ENCODE measurements around the gene STARD8. TPM values are rescaled to one million over a fixed set of nuclear protein-coding genes. Genes with fewer than 3 reads are reported as not detected.

The STARD8 gene
- total RNA-seq, 1 experiment from 2014 or later = 2.8 TPM

GRCh38 chrX:68746988-68747387 is 99.5 kb downstream of the STARD8 start:
- H3K36me3 ChIP-seq = no peaks in the 10 kb centered on the region
- no peaks in the 10 kb centered on the region for H3K27me3 ChIP-seq
- no peak for DNase-seq
- no peaks in the 10 kb centered on the region for H3K9me3 ChIP-seq
- H3K4me3 ChIP-seq = no peak overlapping the region

- Histone ChIP-seq H3K4me3 (no peak overlapping the region), H3K36me3 (no peaks in the 10 kb centered on the region), H3K9me3 (no peaks in the 10 kb centered on the region), H3K27me3 (no peaks in the 10 kb centered on the region)
- DNase-seq = no peak
These were observed 100.6 kb downstream of the STARD8 start for GRCh38 chrX:68748030-68748429.

- Histone ChIP-seq H3K27me3 (no peaks in the 10 kb centered on the region), H3K9me3 (no peaks in the 10 kb centered on the region), H3K36me3 (no peaks in the 10 kb centered on the region), H3K4me3 (no peak overlapping the region)
- no peak for DNase-seq
These were observed 102.0 kb downstream of the STARD8 start for GRCh38 chrX:68749426-68749825.

GRCh38 chrX:68750316-68750715 is 102.8 kb downstream of the STARD8 start:
- H3K36me3 ChIP-seq = no peaks in the 10 kb centered on the region
- H3K27me3 ChIP-seq = no peaks in the 10 kb centered on the region
- no peaks in the 10 kb centered on the region for H3K9me3 ChIP-seq
- no peak for DNase-seq
- no peak overlapping the region for H3K4me3 ChIP-seq

GRCh38 chrX:68751372-68751771 is 103.9 kb downstream of the STARD8 start:
- H3K4me3 ChIP-seq = no peak overlapping the region
- no peak for DNase-seq
- no peaks in the 10 kb centered on the region for H3K36me3 ChIP-seq
- H3K9me3 ChIP-seq = no peaks in the 10 kb centered on the region
- H3K27me3 ChIP-seq = no peaks in the 10 kb centered on the region

- Histone ChIP-seq H3K27me3 (no peaks in the 10 kb centered on the region), H3K9me3 (no peaks in the 10 kb centered on the region), H3K4me3 (no peak overlapping the region), H3K36me3 (no peaks in the 10 kb centered on the region)
- DNase-seq = no peak
These were observed 105.8 kb downstream of the STARD8 start for GRCh38 chrX:68753218-68753617.

GRCh38 chrX:68754406-68754805 is 106.9 kb downstream of the STARD8 start:
- no peaks in the 10 kb centered on the region for H3K36me3 ChIP-seq
- DNase-seq = no peak
- H3K27me3 ChIP-seq = no peaks in the 10 kb centered on the region

GRCh38 chrX:68755616-68756125 is 108.2 kb downstream of the STARD8 start:
- Histone ChIP-seq H3K27me3 (no peaks in the 10 kb centered on the region), H3K4me3 (no peak overlapping the region), H3K36me3 (no peaks in the 10 kb centered on the region), H3K9me3 (no peaks in the 10 kb centered on the region)
- DNase-seq = no peak

More at GRCh38 chrX:68754406-68754805, 106.9 kb downstream of the STARD8 start:
- Histone ChIP-seq H3K4me3 (no peak overlapping the region), H3K9me3 (no peaks in the 10 kb centered on the region)

GRCh38 chrX:68757331-68757730 is 109.9 kb downstream of the STARD8 start:
- no peaks in the 10 kb centered on the region for H3K27me3 ChIP-seq
- no peak for DNase-seq
- no peaks in the 10 kb centered on the region for H3K9me3 ChIP-seq
- H3K4me3 ChIP-seq = no peak overlapping the region
- no peaks in the 10 kb centered on the region for H3K36me3 ChIP-seq

GRCh38 chrX:68757731-68758130 is 110.3 kb downstream of the STARD8 start:
- Histone ChIP-seq H3K27me3 (no peaks in the 10 kb centered on the region), H3K36me3 (no peaks in the 10 kb centered on the region), H3K9me3 (no peaks in the 10 kb centered on the region), H3K4me3 (no peak overlapping the region)
- DNase-seq = no peak

GRCh38 chrX:68758671-68759070 is 111.2 kb downstream of the STARD8 start:
- Histone ChIP-seq H3K4me3 (no peak overlapping the region), H3K27me3 (no peaks in the 10 kb centered on the region), H3K36me3 (no peaks in the 10 kb centered on the region), H3K9me3 (no peaks in the 10 kb centered on the region)
- DNase-seq = peak; percentile 60

GRCh38 chrX:68761086-68761485 is 113.6 kb downstream of the STARD8 start:
- Histone ChIP-seq H3K9me3 (no peaks in the 10 kb centered on the region), H3K36me3 (no peaks in the 10 kb centered on the region), H3K4me3 (no peak overlapping the region), H3K27me3 (no peaks in the 10 kb centered on the region)
- DNase-seq = no peak

GRCh38 chrX:68762766-68763165 is 115.3 kb downstream of the STARD8 start:
- peak; percentile 40 for DNase-seq
- H3K9me3 ChIP-seq = no peaks in the 10 kb centered on the region
- H3K4me3 ChIP-seq = no peak overlapping the region
- no peaks in the 10 kb centered on the region for H3K36me3 ChIP-seq
- no peaks in the 10 kb centered on the region for H3K27me3 ChIP-seq

- H3K36me3 ChIP-seq = no peaks in the 10 kb centered on the region
- no peak for DNase-seq
- H3K27me3 ChIP-seq = no peaks in the 10 kb centered on the region
- H3K4me3 ChIP-seq = no peak overlapping the region
- H3K9me3 ChIP-seq = no peaks in the 10 kb centered on the region
These were observed 116.0 kb downstream of the STARD8 start for GRCh38 chrX:68763481-68763880.

Other genes starting within 250 kb of the STARD8 start
- 0.37 and 2.4 TPM in 2 replicates for gene OPHN1, start 214.2 kb upstream of the STARD8 start, total RNA-seq (2014; rRNA removed; shearing (Covaris generic); ENCODE audit: low replicate concordance)
- gene YIPF6, start 148.6 kb upstream of the STARD8 start, total RNA-seq (2014; rRNA removed; shearing (Covaris generic); ENCODE audit: low replicate concordance) = 10.4 and 16.3 TPM in 2 replicates
- gene EFNB1, start 181.4 kb downstream of the STARD8 start, total RNA-seq (2014; rRNA removed; shearing (Covaris generic); ENCODE audit: low replicate concordance) = 19.1 and 49.6 TPM in 2 replicates